ENCODE data around the gene EHD3.

Gene EHD3

GRCh38 chr2:31270131-31270530 lies 36.2 kb downstream of the EHD3 start:
- TF ChIP-seq, protein P1, sequence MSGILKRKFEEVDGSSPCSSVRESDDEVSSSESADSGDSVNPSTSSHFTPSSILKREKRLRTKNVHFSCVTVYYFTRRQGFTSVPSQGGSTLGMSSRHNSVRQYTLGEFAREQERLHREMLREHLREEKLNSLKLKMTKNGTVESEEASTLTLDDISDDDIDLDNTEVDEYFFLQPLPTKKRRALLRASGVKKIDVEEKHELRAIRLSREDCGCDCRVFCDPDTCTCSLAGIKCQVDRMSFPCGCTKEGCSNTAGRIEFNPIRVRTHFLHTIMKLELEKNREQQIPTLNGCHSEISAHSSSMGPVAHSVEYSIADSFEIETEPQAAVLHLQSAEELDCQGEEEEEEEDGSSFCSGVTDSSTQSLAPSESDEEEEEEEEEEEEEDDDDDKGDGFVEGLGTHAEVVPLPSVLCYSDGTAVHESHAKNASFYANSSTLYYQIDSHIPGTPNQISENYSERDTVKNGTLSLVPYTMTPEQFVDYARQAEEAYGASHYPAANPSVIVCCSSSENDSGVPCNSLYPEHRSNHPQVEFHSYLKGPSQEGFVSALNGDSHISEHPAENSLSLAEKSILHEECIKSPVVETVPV (CRISPR knock-in tag; IDR thresholded peaks at IDR 0.05): no peak
- TF ChIP-seq ISL1 (CRISPR knock-in tag; IDR thresholded peaks at IDR 0.05): no peak
- TF ChIP-seq ZNF70 (CRISPR knock-in tag; IDR thresholded peaks at IDR 0.05): no peak
- no peak for TF ChIP-seq ZC3H10 (CRISPR knock-in tag; IDR thresholded peaks at IDR 0.05)
- no peak for TF ChIP-seq PATZ1 (CRISPR knock-in tag; IDR thresholded peaks at IDR 0.05; ENCODE audit: borderline replicate concordance)
- TF ChIP-seq TOX (CRISPR knock-in tag; IDR thresholded peaks at IDR 0.05; ENCODE audit: borderline replicate concordance): no peak
- ATAC-seq: peak; percentile 28; the same call in 2 of the 3 replicates

- TF ChIP-seq TCF4 (CRISPR knock-in tag; IDR thresholded peaks at IDR 0.05; ENCODE audit: borderline replicate concordance): no peak
- no peak; the same call in none of the 2 replicates for TF ChIP-seq ISL1 (CRISPR knock-in tag; IDR thresholded peaks at IDR 0.05)
- TF ChIP-seq, protein P2, sequence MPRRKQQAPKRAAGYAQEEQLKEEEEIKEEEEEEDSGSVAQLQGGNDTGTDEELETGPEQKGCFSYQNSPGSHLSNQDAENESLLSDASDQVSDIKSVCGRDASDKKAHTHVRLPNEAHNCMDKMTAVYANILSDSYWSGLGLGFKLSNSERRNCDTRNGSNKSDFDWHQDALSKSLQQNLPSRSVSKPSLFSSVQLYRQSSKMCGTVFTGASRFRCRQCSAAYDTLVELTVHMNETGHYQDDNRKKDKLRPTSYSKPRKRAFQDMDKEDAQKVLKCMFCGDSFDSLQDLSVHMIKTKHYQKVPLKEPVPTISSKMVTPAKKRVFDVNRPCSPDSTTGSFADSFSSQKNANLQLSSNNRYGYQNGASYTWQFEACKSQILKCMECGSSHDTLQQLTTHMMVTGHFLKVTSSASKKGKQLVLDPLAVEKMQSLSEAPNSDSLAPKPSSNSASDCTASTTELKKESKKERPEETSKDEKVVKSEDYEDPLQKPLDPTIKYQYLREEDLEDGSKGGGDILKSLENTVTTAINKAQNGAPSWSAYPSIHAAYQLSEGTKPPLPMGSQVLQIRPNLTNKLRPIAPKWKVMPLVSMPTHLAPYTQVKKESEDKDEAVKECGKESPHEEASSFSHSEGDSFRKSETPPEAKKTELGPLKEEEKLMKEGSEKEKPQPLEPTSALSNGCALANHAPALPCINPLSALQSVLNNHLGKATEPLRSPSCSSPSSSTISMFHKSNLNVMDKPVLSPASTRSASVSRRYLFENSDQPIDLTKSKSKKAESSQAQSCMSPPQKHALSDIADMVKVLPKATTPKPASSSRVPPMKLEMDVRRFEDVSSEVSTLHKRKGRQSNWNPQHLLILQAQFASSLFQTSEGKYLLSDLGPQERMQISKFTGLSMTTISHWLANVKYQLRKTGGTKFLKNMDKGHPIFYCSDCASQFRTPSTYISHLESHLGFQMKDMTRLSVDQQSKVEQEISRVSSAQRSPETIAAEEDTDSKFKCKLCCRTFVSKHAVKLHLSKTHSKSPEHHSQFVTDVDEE (CRISPR knock-in tag; IDR thresholded peaks at IDR 0.05): no peak
- no peak for TF ChIP-seq TOX (CRISPR knock-in tag; IDR thresholded peaks at IDR 0.05; ENCODE audit: borderline replicate concordance)
- TF ChIP-seq ZNF70 (CRISPR knock-in tag; IDR thresholded peaks at IDR 0.05): no peak
- no peak for ATAC-seq
These were observed 36.9 kb downstream of the EHD3 start for GRCh38 chr2:31270822-31271231.

- TF ChIP-seq PPARA (CRISPR knock-in tag; IDR thresholded peaks at IDR 0.05; ENCODE audit: borderline replicate concordance) (no peak), OSR1 (CRISPR knock-in tag; IDR thresholded peaks at IDR 0.05) (no peak), ZNF70 (CRISPR knock-in tag; IDR thresholded peaks at IDR 0.05) (no peak), ZFP3 (CRISPR knock-in tag; IDR thresholded peaks at IDR 0.05) (no peak), PATZ1 (CRISPR knock-in tag; IDR thresholded peaks at IDR 0.05; ENCODE audit: borderline replicate concordance) (no peak), ZC3H10 (CRISPR knock-in tag; IDR thresholded peaks at IDR 0.05) (no peak), TCF4 (CRISPR knock-in tag; IDR thresholded peaks at IDR 0.05; ENCODE audit: borderline replicate concordance) (no peak), ZNF565 (CRISPR knock-in tag; conservative IDR thresholded peaks at IDR 0.05; ENCODE audit: low read depth) (no peak), ESRRG (CRISPR knock-in tag; IDR thresholded peaks at IDR 0.05) (no peak), CSDC2 (CRISPR knock-in tag; IDR thresholded peaks at IDR 0.05) (no peak), SNAI2 (CRISPR knock-in tag; IDR thresholded peaks at IDR 0.05) (no peak), RARB (CRISPR knock-in tag; IDR thresholded peaks at IDR 0.05) (no peak), CREB5 (CRISPR knock-in tag; IDR thresholded peaks at IDR 0.05; ENCODE audit: low read depth) (no peak), ZFP30 (CRISPR knock-in tag; IDR thresholded peaks at IDR 0.05) (no peak), BACH2 (CRISPR knock-in tag; IDR thresholded peaks at IDR 0.05; ENCODE audit: borderline replicate concordance) (no peak)
- TF ChIP-seq, protein P1 (CRISPR knock-in tag; IDR thresholded peaks at IDR 0.05): no peak
- ATAC-seq: peak; percentile 9; the same call in 2 of the 3 replicates
These were observed 37.9 kb downstream of the EHD3 start for GRCh38 chr2:31271851-31272267.

All from SK-N-SH treated with all-trans-retinoic acid at 6 μM for 48 hours (cell line).